ENCODE results near the gene EOLA2.
"Not testable (repeated sequence)": the region's sequence is repeated elsewhere in the genome, so short reads cannot be mapped to it uniquely, and the experiment has no call there.

GRCh38 chrX:149928635-149929034 lies 9.7 kb downstream of the EOLA2 start:
- not testable (repeated sequence) for TF ChIP-seq CTCF (conservative IDR thresholded peaks at IDR 0.05 in 1 of 2, IDR thresholded peaks at IDR 0.05 in 1 of 2; ENCODE audit: extremely low read depth in 1 of 2, insufficient read depth in 1 of 2, low read depth in 1 of 2, low read length in 2 of 2); EZH2 (IDR thresholded peaks at IDR 0.05; ENCODE audit: borderline replicate concordance, low read length)
